ENCODE data around the gene USP13.

USP13 gene

GRCh38 chr3:179660872-179661271 lies 8.0 kb downstream of the USP13 start:
- DNase-seq (ENCODE audit: low read depth): no peak
- no peak overlapping the region for H3K4me3 ChIP-seq (ENCODE audit: low read length)
- no peak for TF ChIP-seq CTCF (conservative IDR thresholded peaks at IDR 0.05; ENCODE audit: low read depth, low read length)

GRCh38 chr3:179661777-179662176 lies 8.9 kb downstream of the USP13 start:
- no peak overlapping the region for H3K4me3 ChIP-seq (ENCODE audit: low read length)
- no peak for TF ChIP-seq CTCF (conservative IDR thresholded peaks at IDR 0.05; ENCODE audit: low read depth, low read length)
- DNase-seq (ENCODE audit: low read depth): no peak

- DNase-seq (ENCODE audit: low read depth): no peak
- no peak for TF ChIP-seq CTCF (conservative IDR thresholded peaks at IDR 0.05; ENCODE audit: low read depth, low read length)
Observed at GRCh38 chr3:179663093-179663492, 10.3 kb downstream of the USP13 start.

GRCh38 chr3:179666030-179666429 lies 13.2 kb downstream of the USP13 start:
- no peak for TF ChIP-seq CTCF (conservative IDR thresholded peaks at IDR 0.05; ENCODE audit: low read depth, low read length)
- DNase-seq (ENCODE audit: low read depth): no peak
- no peak overlapping the region for H3K4me3 ChIP-seq (ENCODE audit: low read length)

More at GRCh38 chr3:179663093-179663492, 10.3 kb downstream of the USP13 start:
- no peak overlapping the region for H3K4me3 ChIP-seq (ENCODE audit: low read length)

- no peak overlapping the region for H3K4me3 ChIP-seq (ENCODE audit: low read length)
- DNase-seq (ENCODE audit: low read depth): no peak
- TF ChIP-seq CTCF (conservative IDR thresholded peaks at IDR 0.05; ENCODE audit: low read depth, low read length): no peak
Observed at GRCh38 chr3:179666436-179667035, 13.7 kb downstream of the USP13 start.

GRCh38 chr3:179668429-179668828 lies 15.6 kb downstream of the USP13 start:
- H3K4me3 ChIP-seq (ENCODE audit: low read length): no peak overlapping the region
- no peak for DNase-seq (ENCODE audit: low read depth)
- TF ChIP-seq CTCF (conservative IDR thresholded peaks at IDR 0.05; ENCODE audit: low read depth, low read length): no peak

- TF ChIP-seq CTCF (conservative IDR thresholded peaks at IDR 0.05; ENCODE audit: low read depth, low read length): no peak
- no peak overlapping the region for H3K4me3 ChIP-seq (ENCODE audit: low read length)
- DNase-seq (ENCODE audit: low read depth): no peak
Observed at GRCh38 chr3:179670311-179670710, 17.5 kb downstream of the USP13 start.

Data from retinal pigment epithelial cell (primary cell).